Left forelimb (tissue), 1 donor: ENCODE results near the gene GDPD3.
"Not testable (repeated sequence)": the region's sequence is repeated elsewhere in the genome, so short reads cannot be mapped to it uniquely, and the experiment has no call there.

Experiments
- DNase-seq: peaks from one replicate; pipeline ENCODE4 v3.0.0-alpha.2; 2018; ENCODE audit warnings: low spot score

Gene GDPD3

GRCh38 chr16:30113031-30113710, at the start of gene GDPD3:
Gene GDPD3, minus strand, starts transcription at chr16:30113537. Its CDS starts 59 bp downstream, at chr16:30113478.
- no peak for DNase-seq

- no peak for DNase-seq
These were observed 43.9 kb upstream of the GDPD3 start for GRCh38 chr16:30157214-30157613.

- DNase-seq: no peak
These were observed 41.9 kb upstream of the GDPD3 start for GRCh38 chr16:30155188-30155587.

- no peak for DNase-seq
These were observed 39.2 kb upstream of the GDPD3 start for GRCh38 chr16:30152517-30152916.

- no peak for DNase-seq
These were observed 37.8 kb upstream of the GDPD3 start for GRCh38 chr16:30151091-30151490.

GRCh38 chr16:30149250-30149930, 36.1 kb upstream of the GDPD3 start:
- DNase-seq: no peak

- no peak for DNase-seq
These were observed 34.6 kb upstream of the GDPD3 start for GRCh38 chr16:30147843-30148510.

GRCh38 chr16:30145657-30146056, 32.3 kb upstream of the GDPD3 start:
- DNase-seq: no peak

- DNase-seq: no peak
These were observed 31.6 kb upstream of the GDPD3 start for GRCh38 chr16:30144917-30145316.

- DNase-seq: no peak
These were observed 30.7 kb upstream of the GDPD3 start for GRCh38 chr16:30144017-30144416.

- no peak for DNase-seq
These were observed 30.0 kb upstream of the GDPD3 start for GRCh38 chr16:30143347-30143702.

- no peak for DNase-seq
These were observed 29.5 kb upstream of the GDPD3 start for GRCh38 chr16:30142672-30143346.

- DNase-seq: no peak
These were observed 28.4 kb upstream of the GDPD3 start for GRCh38 chr16:30141750-30142149.

- DNase-seq: no peak
These were observed 26.5 kb upstream of the GDPD3 start for GRCh38 chr16:30139583-30140481.

GRCh38 chr16:30137897-30138296, 24.6 kb upstream of the GDPD3 start:
- no peak for DNase-seq

GRCh38 chr16:30136971-30137605, 23.8 kb upstream of the GDPD3 start:
- no peak for DNase-seq

GRCh38 chr16:30132591-30132990, 19.3 kb upstream of the GDPD3 start:
- DNase-seq: no peak

GRCh38 chr16:30131869-30132475, 18.6 kb upstream of the GDPD3 start:
- DNase-seq: no peak

- no peak for DNase-seq
These were observed 14.7 kb upstream of the GDPD3 start for GRCh38 chr16:30127993-30128392.

GRCh38 chr16:30125690-30126089, 12.4 kb upstream of the GDPD3 start:
- DNase-seq: not testable (repeated sequence)

- DNase-seq: no peak
These were observed 11.6 kb upstream of the GDPD3 start for GRCh38 chr16:30124985-30125379.
